OCI-M1 (cell line): ENCODE measurements around the gene SDK1.
"Not testable (repeated sequence)": the region's sequence is repeated elsewhere in the genome, so short reads cannot be mapped to it uniquely, and the experiment has no call there.

Source experiments
- DNase-seq: peaks from one replicate; lab custom pipeline; 2025; lab: John Stamatoyannopoulos, UW

SDK1 gene

GRCh38 chr7:3582145-3582544 is 281.1 kb downstream of the SDK1 start:
- not testable (repeated sequence) for DNase-seq

- DNase-seq, result no peak
Measured at GRCh38 chr7:3585826-3586225, 284.8 kb downstream of the SDK1 start.

DNA sequence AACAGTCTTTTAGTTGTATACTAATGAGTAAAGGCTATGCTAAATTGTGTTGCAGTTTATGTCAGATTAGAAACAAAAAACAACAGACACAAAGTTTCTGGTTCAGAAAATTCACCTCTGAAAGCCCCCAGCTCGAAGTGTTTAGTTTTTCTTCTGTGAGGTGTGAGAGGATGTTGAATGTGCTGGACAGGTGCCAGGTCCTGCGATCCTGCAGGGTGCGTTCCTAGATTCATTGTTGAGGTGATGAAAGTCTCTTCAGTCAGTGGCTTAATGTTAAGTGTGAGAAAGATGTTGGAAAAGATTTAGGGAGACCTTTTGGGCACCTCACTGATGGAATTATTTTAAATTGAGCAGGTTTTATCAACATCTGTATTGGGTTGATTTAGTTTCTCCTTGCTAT is 287.3 kb downstream of the SDK1 start:
- no peak for DNase-seq

GRCh38 chr7:3589752-3590151 is 288.7 kb downstream of the SDK1 start:
- DNase-seq, result no peak

- no peak for DNase-seq
Measured at GRCh38 chr7:3591219-3591618, 290.2 kb downstream of the SDK1 start.

- DNase-seq, result no peak
Measured at GRCh38 chr7:3591944-3592343, 290.9 kb downstream of the SDK1 start.

DNA sequence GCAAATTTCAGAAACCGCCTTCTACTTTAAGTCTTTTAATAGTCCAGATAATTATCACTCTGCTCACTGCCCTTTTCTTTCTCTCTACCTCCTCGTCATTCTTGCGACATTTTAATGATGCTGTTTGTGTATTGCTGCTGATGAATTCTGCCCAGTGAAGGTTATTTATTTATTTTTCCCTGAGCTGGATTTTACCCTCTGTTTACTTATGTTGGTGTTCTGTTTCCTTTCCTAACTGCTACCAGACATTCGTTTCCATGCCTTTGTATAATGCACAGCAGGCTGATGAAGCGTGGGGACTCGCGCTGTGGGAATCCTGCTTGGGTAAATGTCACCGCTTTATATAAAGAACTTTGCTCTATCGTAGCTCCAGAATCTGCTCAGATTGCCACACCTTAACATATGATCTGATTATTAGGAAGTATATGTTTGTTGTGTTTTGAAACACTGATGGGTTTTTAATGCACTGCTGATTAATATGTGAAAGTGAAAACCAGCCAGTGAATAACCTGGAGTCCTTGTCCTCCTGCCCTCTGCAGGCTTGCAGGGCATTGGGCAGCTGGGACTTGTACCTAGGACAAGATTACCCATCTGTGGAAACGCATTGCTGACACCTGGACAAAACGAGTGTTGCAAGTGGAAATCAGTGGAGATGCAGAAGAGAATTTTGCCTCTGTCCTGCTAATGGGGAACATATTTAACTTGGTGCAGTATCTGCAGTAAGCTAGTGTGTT is 291.5 kb downstream of the SDK1 start:
- no peak for DNase-seq

DNA sequence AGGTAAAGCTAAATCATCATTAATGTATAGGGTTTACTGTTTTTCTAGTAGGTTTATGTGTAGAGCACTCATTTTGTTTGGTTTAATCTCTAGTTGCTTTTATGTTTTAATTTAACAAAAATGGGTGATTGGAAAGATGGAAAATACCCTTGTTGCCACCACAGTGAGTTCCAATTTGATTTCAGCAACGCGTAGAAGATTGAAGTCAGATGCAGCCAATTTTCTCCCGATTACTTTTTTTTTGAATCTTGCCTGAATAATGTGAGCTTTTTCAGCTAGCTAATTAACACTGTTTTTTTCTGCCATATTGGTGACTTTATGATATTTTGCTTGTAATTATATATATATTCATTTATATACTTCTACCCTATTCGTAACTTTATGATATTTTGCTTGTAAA is 293.8 kb downstream of the SDK1 start:
- no peak for DNase-seq

- DNase-seq, result no peak
Measured at GRCh38 chr7:3598854-3599253, 297.8 kb downstream of the SDK1 start.

DNA sequence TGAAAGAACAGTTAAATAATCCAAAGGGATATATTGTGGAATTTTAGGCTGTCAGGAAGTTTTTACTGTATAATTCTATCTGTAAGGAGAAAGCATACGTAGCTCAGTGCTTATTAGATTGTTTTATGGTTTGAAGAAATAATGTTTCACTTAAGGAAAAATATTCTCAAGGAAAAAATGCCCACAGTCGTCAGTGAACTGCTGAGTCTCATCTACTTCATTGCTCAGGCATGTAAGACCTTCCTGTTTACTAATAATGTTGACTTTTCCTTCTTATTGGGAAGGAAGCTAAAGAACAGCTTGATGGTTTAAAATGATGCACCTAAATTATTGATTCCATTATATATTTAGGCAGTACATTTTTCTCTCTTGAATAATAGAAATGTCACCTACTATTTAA is 304.2 kb downstream of the SDK1 start:
- no peak for DNase-seq

- DNase-seq, result no peak
Measured at GRCh38 chr7:3606436-3606835, 305.4 kb downstream of the SDK1 start.

DNA sequence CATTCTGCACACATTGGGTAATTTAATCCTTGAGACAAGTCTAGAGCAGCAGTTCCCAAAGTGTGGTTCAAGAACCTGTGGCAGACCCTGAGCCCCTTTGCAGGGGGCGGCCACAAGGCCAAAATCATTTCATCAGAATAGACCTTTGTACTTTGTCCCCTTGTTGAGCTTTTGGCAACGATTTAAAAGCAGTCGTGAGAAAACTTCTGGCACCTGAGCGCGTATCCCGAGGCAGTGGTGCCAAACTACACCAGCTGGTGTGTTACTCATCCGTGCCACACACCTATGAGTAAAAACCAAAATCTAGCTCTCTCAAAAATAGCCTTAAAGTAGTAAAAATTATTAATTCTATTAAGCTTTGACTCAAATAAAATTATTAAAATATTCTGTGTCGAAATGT is 306.8 kb downstream of the SDK1 start:
- no peak for DNase-seq

GRCh38 chr7:3616306-3616705 is 315.3 kb downstream of the SDK1 start:
- DNase-seq, result no peak

DNA sequence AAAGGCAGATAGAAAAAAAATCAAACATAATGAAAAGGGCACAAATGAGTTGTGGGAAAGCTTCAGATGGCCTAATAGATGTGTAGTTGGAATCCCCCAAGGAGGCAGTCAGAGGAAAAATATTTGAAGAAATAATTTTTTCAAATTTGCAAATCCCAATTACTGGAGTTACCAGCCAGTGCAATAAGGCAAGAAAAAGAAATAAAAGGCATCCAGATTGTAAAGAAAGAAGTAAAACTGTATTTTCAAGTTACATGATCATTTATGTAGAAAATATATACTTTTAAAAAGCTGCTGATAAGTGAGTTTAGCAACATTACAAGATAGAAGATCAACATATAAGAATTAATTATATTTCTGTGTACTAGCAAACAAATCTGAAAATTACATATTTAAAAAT is 329.0 kb downstream of the SDK1 start:
- DNase-seq, result no peak

DNA sequence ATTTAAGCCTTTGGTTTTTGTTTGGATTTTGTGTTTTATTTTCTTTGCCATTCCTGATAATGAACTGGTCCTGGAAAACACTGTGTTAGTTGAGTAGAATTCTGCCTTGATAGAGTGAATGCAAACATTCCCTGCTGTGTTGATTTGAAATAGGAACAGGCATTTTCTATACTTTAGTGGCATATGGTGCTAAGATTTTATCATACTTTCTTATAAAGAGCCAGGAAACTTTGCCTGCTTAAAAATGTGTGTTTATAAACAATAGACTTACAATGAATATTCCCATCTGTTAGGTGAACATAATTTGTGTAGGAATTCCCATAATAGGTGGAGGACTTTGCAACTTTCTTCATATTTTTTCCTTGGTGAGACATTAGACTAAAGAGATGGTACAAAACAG is 333.3 kb downstream of the SDK1 start:
- no peak for DNase-seq

DNA sequence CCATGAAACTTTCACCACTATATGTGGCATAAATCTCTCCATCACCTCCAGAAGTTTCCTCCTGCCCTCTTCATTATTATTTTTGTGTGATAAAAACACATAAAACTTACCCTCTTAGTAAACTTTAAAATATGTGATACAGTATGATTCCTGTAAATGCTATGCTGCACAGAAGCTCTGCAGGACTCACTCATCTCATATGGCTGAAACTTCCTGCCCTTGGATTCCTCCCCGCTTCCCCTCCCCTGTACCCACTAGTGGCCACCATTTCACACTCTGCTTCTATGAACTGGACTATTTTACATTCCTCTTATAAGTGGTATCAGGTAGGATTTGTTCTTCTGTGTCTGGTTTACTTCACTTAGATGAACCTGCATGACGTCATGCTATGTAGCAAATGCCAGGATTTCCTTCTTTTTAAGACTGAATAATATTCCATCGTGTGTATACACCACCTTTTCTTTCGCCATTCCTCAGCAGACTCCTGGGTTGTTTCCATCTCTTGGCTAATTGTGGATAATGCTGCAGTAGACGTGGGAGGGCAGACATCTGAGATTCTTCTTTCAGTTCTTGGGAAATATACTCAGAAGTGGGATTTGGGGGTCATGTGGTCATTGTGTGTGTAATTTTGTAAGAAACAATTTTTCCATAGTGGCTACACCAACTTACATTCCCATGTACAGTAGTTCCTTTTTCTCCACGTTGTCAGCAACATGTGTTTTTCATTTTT is 335.2 kb downstream of the SDK1 start:
- no peak for DNase-seq

DNA sequence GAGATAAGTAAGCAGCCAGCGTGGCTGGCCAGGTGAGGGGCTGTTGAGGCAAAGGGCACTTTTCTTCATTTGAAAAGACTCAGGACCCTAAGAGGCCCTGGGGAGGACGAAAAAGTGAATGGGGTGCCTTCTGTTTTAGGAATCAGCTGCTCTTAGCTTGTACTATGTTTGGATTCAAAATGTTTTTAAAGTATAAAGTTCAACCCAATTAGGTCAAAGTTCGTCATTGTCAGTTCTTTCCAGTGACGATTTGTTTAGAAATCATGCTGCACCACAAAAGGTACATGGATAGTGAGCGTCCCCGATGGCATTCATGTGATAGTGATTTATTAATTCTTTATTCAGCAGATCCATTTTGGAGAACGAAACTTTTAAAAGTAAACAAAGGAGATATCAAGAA is 338.2 kb downstream of the SDK1 start:
- no peak for DNase-seq

- no peak for DNase-seq
Measured at GRCh38 chr7:3641582-3641981, 340.5 kb downstream of the SDK1 start.

DNA sequence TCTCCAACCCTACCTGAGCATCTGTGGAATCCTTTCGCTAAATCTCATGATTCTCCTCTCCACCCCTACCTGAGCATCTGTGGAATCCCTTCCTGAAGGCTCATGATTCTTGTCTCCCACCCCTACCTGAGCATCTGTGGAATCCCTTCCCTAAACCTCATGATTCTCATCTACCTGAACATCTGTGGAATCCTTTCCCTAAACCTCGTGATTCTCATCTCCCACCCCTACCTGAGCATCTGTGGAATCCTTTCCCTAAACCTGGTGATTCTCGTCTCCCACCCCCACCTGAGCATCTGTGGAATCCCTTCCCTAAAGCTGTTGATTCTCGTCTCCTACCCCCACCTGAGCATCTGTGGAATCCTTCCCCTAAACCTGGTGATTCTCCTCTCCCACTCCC is 342.0 kb downstream of the SDK1 start:
- no peak for DNase-seq

DNA sequence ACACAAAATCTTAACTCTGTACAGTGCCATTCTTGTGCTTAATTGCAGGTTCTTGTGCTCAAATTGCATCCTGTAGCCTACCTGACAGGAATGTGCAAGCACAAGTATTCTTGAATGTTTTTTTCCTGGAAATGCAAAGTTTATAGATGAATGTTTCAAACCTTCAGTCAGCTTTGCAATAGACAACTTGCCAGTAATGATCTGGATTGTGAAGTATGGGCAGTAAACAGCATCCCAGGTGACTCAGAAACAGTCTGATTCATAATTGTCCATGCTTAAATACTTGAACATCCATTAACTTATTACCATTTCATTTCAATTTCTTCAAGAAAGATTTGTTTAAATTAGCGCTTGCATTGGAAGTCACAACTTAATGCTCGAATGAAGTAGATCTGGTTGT is 347.2 kb downstream of the SDK1 start:
- no peak for DNase-seq

DNA sequence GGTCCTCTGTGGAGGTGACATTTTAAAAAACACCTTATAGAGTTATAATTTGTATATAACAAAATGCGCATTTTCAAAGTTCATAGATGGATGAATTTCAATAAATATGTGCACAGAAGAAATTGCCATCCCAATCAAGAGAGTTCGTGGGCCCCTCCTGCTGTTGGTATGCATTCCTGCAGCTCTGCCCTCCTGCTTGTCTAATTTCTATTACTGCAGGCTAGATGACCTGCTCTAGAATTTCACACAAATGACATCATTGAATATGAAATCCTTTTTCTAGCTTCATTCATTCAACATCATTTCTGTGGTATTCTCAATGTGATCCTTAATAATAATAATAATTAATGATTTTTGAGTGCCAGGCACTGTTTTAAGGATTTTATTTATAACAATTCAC is 348.2 kb downstream of the SDK1 start:
- DNase-seq, result no peak

DNA sequence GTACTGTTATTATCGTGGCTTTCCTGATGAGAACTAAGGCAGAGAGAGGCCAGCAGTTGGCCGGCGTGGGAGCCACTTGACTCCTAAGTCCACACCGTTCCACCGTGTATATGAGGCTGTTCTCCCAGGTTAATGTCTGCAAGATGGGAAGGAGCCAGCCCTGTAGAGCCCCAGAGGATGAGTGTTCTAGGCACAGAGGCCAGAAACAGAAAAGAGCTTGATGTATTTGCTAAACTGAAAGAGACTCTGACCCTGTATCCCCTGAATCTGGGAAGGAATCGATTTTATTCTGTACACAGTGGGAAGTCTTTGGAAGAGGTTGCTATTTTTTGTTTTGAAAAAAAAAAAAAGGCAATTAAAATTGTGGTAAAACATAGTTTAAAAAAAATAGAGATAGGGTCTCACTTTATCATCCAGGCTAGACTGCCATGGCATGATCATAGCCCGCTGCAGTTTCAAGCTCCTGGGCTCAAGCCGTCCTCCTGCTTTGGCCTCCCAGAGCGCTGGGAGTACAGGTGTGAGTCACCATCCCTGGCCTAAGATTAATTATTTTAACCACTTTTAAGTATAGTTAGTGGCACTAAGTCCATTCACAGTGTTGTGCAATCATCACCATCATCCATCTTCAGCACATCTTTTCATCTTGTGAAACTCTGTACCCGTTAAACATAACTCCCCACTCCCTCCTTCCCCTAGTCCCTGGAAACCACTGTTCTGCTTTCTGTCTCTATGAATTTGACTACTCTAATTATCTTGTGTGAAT is 348.8 kb downstream of the SDK1 start:
- DNase-seq, result no peak

DNA sequence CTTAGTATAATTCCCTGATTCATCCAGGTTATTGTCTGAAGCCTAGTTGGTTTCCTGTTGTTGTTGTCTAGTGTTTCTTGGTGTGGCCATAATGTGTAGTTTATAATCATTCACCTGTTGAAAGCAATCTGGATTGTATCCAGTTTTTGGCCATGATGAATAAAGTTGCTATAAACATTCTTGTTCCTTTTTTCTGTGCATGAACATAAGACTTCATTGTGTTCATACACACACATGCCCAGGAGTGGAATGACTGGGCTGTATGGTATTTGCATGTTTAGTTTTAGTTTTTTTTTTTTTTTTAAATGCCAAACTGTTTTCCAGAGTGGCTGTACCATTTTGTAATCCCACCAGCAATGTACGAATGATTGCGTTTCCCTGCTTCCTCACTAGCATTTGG is 349.8 kb downstream of the SDK1 start:
- no peak for DNase-seq
